GM20000 (cell line): ENCODE results near the gene PER2.

Source experiments
- DNase-seq: peaks from one replicate; pipeline ENCODE4 v3.0.0; 2012; ENCODE audit warnings: low spot score
- TF ChIP-seq, protein P1 (sequence below): IDR thresholded peaks from 2 replicates; pipeline ENCODE4 v1.5.1; 2012; ENCODE audit warnings: mild to moderate bottlenecking, control low read depth; ENCODE audit errors: extremely low read depth, missing control alignments

The PER2 gene

DNA sequence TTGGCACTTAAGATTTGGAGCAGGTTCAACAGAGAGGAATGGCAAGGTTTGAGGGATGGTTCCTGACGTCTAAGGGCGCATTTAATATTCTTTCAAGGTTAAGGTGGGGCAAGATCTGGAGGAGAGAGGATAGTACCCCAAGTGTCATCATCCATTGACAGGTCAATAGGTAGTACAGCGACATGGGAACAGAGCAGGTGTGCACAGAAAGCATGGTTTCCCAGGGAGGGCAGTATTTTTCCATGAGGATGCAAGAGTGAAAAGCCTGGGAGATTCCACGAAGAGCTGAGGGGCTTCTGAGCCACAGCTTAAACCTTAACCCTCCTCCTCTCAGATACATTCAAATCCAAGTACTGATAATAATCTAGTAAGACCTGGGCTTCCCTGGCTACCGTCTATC lies 57.7 kb downstream of the PER2 start:
- no peak for DNase-seq
- TF ChIP-seq, protein P1, sequence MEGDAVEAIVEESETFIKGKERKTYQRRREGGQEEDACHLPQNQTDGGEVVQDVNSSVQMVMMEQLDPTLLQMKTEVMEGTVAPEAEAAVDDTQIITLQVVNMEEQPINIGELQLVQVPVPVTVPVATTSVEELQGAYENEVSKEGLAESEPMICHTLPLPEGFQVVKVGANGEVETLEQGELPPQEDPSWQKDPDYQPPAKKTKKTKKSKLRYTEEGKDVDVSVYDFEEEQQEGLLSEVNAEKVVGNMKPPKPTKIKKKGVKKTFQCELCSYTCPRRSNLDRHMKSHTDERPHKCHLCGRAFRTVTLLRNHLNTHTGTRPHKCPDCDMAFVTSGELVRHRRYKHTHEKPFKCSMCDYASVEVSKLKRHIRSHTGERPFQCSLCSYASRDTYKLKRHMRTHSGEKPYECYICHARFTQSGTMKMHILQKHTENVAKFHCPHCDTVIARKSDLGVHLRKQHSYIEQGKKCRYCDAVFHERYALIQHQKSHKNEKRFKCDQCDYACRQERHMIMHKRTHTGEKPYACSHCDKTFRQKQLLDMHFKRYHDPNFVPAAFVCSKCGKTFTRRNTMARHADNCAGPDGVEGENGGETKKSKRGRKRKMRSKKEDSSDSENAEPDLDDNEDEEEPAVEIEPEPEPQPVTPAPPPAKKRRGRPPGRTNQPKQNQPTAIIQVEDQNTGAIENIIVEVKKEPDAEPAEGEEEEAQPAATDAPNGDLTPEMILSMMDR: no peak

DNA sequence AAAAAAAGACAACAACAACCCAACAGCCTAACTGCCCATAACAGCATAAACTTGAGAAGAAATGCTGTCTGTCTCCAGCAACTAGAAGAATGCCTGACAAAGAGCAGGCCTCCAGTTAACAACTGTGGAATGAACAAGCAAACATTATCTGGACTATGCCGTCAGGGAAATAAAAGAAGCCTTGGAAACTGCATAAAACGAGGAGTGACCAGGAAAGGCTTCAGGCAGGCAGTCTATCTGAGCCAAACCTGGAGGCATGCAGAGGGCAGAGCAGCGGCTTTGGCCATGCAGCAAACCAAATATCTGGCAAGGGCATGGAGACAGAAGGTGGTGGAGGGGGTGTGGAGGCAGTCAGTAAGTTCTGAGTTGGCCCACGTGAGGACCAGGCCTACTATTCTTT lies 59.7 kb downstream of the PER2 start:
- DNase-seq: no peak
- TF ChIP-seq, protein P1: no peak

DNA sequence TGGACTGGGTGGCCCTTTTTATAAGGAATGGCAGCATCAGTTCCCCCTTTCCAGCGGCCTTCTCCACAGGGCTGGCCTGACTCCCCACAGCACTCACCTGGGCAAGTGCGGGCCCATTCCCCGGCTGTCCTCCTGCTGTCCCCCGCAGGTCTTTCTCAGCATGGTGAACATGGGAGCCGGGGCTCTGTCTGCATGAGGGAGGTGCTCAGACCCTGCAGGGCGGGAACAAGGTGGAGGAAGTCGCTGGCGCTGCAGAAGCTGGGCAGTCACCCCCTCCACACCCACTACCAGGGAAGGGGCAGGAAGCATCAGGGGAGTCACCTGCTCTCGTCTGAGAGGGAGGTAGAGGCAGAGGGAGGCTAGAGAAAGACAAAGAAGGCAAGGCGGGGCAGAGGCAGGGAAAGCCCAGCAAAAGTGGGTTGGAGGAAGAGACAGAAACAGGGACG lies 60.8 kb downstream of the PER2 start:
- no peak for DNase-seq
- TF ChIP-seq, protein P1: no peak

DNA sequence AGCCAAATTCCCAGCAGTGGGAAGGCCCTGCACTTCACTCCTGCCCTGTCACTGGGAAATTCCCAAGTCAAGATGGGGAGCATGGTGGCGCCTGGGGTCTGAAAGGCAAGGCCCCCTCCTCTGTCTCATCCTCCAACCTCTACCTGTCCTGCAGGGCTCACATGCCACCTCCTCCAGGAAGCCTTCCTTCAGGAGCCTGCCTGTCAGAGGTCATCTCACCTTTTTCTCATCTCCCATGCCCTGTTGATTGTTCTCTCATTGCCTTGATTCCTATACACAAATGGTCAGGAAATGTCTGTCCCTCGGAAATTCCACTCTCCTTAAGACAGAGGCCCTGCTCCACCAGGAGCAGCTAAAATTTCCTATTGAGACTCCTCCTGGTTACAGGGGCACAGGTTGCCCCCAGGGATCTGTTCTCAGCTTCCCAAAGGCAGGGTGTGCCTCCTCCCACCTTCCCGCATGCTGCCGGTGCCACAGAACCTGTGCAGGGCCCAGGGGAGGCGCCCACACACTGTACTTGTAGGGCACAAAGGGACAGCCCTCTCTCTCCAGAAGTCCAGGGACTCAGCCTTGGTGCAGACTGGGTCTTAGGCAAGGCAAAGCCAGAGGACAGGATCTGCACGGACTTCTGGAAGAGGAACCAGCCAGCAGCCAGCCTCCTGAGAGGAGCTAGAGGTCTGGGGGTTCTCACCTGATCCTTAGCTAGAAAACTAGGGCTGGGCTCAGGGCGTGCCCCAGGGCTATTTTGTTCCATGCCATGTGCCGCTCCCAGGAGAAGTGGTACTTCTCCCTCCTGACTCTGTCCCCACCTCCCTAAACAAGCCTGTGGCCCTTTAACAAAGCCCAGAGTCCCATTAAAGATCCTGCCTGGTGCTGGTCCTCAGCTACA lies 61.5 kb downstream of the PER2 start:
- no peak for DNase-seq
- TF ChIP-seq, protein P1: no peak

DNA sequence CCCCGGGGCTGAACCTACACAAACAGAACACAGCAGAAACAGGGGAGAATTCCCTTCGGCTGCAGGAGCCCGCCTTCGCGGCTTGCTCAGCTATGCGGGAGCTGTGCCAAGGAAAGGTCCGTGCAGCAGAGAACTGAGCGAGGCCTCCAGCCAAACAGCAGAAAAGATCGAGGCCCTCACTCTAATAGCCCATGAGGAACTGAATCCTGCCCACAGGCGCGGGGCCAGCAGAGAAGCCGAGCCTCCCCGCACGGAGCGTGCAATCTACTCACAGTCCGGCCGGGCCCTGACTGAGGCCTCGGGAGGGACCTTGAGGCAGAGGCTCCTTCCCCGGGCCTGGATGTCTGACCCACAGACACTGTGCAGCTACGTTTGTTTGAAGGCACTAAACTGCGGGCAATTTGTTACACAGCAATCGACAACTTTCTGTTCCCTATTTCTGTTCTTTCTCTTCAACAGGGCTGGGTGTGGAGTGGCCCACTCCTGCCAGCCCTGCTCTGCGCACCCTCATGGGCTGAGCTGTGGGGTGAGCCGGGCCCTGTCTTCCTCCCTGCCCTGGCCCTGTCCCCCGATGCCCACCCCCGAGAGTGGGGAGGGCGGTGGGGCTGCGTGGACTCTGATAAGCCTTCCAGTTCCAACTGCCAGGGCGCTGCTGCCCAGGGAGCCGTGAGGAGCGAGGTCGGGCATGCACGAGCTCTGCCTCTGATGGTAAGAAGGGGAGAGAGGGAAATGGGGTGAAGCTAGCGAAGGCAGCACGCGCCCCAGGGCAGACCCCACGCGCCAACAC lies 62.3 kb downstream of the PER2 start:
- DNase-seq: no peak
- TF ChIP-seq, protein P1: no peak

DNA sequence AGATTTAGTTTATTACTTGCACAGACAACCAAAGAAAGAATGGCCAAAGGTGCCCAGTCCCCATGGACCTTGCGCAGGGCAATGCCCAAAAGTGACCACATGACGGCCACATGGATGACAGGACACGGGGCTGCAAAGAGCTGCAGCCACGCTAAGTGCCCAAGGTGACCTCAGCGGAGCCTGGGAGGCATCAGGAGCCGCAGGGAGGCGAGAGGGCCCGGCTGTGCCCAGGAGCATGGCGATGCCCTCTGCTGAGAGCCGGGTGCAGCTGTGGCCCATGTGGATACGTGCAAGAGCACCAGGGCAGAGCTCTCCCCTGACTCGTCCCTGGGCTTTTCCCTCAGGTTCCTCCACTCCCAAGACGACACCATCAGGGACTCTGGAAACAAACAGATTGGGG lies 63.3 kb downstream of the PER2 start:
- TF ChIP-seq, protein P1: no peak
- DNase-seq: no peak
